Endothelial cell of umbilical vein (primary cell): ENCODE measurements around the gene CORO6. TPM values are rescaled to one million over a fixed set of nuclear protein-coding genes. Genes with fewer than 3 reads are reported as not detected.

ENCODE experiments used
- BruUV-seq: library from RNA; stranded (reverse); fragments of 400-500 nt; replicated peaks from 2 replicates; lab custom pipeline; 2021; lab: Mats Ljungman, UMichigan
- CTCF ChIA-PET: fragments of 300-600, 350-600 bp; sonication (Branson Sonifier 250); formaldehyde crosslinking; loops from one replicate; lab custom pipeline; 2021; ENCODE audit warnings: antibody characterized with exemption, inconsistent platforms; lab: Charles Lee
- POLR2A ChIA-PET: fragments of 300-600, 350-600 bp; sonication (Branson Sonifier 250); formaldehyde crosslinking; loops from one replicate; lab custom pipeline; 2021; ENCODE audit warnings: antibody characterized with exemption, inconsistent platforms; lab: Charles Lee
- DNase-seq: peaks from one replicate; pipeline ENCODE4 v3.0.0-alpha.2; 2011; ENCODE audit warnings: low read depth, low spot score
- FAIRE-seq: peaks from 2 replicates; lab custom pipeline; 2011; peaks lifted over from hg19 to GRCh38; lab: Jason Lieb, UNC
- H2AFZ ChIP-seq: 2 replicates; pipeline ENCODE4 v1.6.0; 2012; ENCODE audit warnings: low read depth, low read length, control low read depth, inconsistent platforms
- H3K27ac ChIP-seq: 2 replicates; pipeline ENCODE4 v1.5.1; 2011; ENCODE audit warnings: low read depth, mild to moderate bottlenecking, control low read depth, low read length, moderate library complexity; ENCODE audit not compliant: insufficient read depth
- H3K27me3 ChIP-seq, 2 experiments: 2 replicates each; pipeline versions ENCODE4 v1.6.0 to v1.6.1; 2011; ENCODE audit warnings: low read length in 2 of 2, mixed read lengths in 1 of 2; ENCODE audit not compliant: control insufficient read depth in 2 of 2, insufficient read depth in 2 of 2
- H3K36me3 ChIP-seq, 2 experiments: 2 replicates in 1 of 2; 3 replicates in 1 of 2; pipeline ENCODE4 v1.5.1; 2011; ENCODE audit warnings: low read length in 2 of 2, mild to moderate bottlenecking in 1 of 2, moderate library complexity in 1 of 2; ENCODE audit not compliant: control insufficient read depth in 2 of 2, insufficient read depth in 2 of 2; ENCODE audit errors: extremely low read depth in 1 of 2
- H3K4me1 ChIP-seq: 3 replicates; pipeline ENCODE4 v1.5.1; 2011; ENCODE audit warnings: mild to moderate bottlenecking, low read length; ENCODE audit not compliant: control insufficient read depth, insufficient read depth; ENCODE audit errors: extremely low read depth
- H3K4me2 ChIP-seq: 2 replicates; pipeline ENCODE4 v1.6.1; 2011; ENCODE audit warnings: low read length, control low read depth, mixed read lengths; ENCODE audit not compliant: insufficient read depth
- H3K4me3 ChIP-seq, 3 experiments: fragments of 200-600 bp in 1 of 3; sonication (generic), shearing (Covaris generic) in 1 of 3; replicated peaks in 1 of 3; 2 replicates each; pipeline ENCODE4 v1.5.1; 2011 to 2016; ENCODE audit warnings: control low read depth in 3 of 3, low read length in 3 of 3, mild to moderate bottlenecking in 2 of 3, inconsistent platforms in 1 of 3, low read depth in 1 of 3, moderate library complexity in 1 of 3; ENCODE audit not compliant: insufficient read depth in 1 of 3
- H3K79me2 ChIP-seq: 2 replicates; pipeline ENCODE4 v1.6.0; 2012; ENCODE audit warnings: low read length, inconsistent platforms; ENCODE audit not compliant: control insufficient read depth, insufficient read depth
- H3K9ac ChIP-seq: replicated peaks from 2 replicates; pipeline ENCODE3; 2011; ENCODE audit warnings: low read length, control low read depth; ENCODE audit not compliant: insufficient read depth; ENCODE audit errors: extremely low read depth
- H3K9me1 ChIP-seq: replicated peaks from 3 replicates; pipeline ENCODE4 v1.6.0; 2011; ENCODE audit warnings: mild to moderate bottlenecking, low read length; ENCODE audit not compliant: control insufficient read depth, insufficient read depth; ENCODE audit errors: extremely low read depth
- H3K9me3 ChIP-seq: replicated peaks from 2 replicates; pipeline ENCODE4 v1.5.1; 2012; ENCODE audit warnings: low read length, inconsistent platforms; ENCODE audit not compliant: control insufficient read depth, insufficient read depth
- H4K20me1 ChIP-seq: replicated peaks from 2 replicates; pipeline ENCODE3; 2011; ENCODE audit warnings: mild to moderate bottlenecking, low read length; ENCODE audit not compliant: control insufficient read depth, insufficient read depth; ENCODE audit errors: extremely low read depth
- CTCF ChIP-seq, 2 donors: IDR thresholded peaks; 1 replicate in 1 of 2; 2 replicates in 1 of 2; pipeline ENCODE4 v1.5.1; 2011; ENCODE audit warnings: low read length in 2 of 2, mild to moderate bottlenecking in 2 of 2, moderate library complexity in 2 of 2, control low read depth in 1 of 2, inconsistent platforms in 1 of 2, low read depth in 1 of 2; ENCODE audit not compliant: insufficient read depth in 1 of 2; ENCODE audit errors: extremely low read depth in 1 of 2
- EZH2 ChIP-seq: IDR thresholded peaks from 2 replicates; pipeline ENCODE4 v1.6.1; 2012; ENCODE audit warnings: borderline replicate concordance, low read depth, mild to moderate bottlenecking, moderate library complexity, low read length, inconsistent platforms; ENCODE audit not compliant: severe bottlenecking
- FOS ChIP-seq: IDR thresholded peaks from 2 replicates; pipeline ENCODE4 v1.6.1; 2011; ENCODE audit warnings: mild to moderate bottlenecking, low read length, moderate library complexity, borderline replicate concordance; ENCODE audit not compliant: insufficient read depth
- GATA2 ChIP-seq: IDR thresholded peaks from 2 replicates; pipeline ENCODE4 v1.7.0; 2011; ENCODE audit warnings: low read depth, mild to moderate bottlenecking, moderate library complexity, mixed read lengths, low read length; ENCODE audit not compliant: insufficient read length, insufficient read depth
- JUN ChIP-seq: IDR thresholded peaks from 2 replicates; pipeline ENCODE4 v1.6.1; 2011; ENCODE audit warnings: borderline replicate concordance, low read depth; ENCODE audit not compliant: insufficient read length, insufficient read depth
- MAX ChIP-seq: IDR thresholded peaks from 2 replicates; pipeline ENCODE4 v1.6.1; 2011; ENCODE audit not compliant: insufficient read depth, insufficient read length
- MYC ChIP-seq: IDR thresholded peaks from one replicate; pipeline ENCODE4 v1.6.1; 2011; ENCODE audit warnings: mild to moderate bottlenecking, low read depth, low read length
- POLR2A ChIP-seq: IDR thresholded peaks from 2 replicates; pipeline ENCODE4 v1.6.1; 2012; ENCODE audit warnings: low read depth, mild to moderate bottlenecking, control low read depth, low read length
- POLR2AphosphoS5 ChIP-seq: IDR thresholded peaks from 2 replicates; pipeline ENCODE4 v1.6.1; 2012; ENCODE audit warnings: low read depth, mild to moderate bottlenecking, control low read depth, low read length, moderate library complexity; ENCODE audit not compliant: insufficient read depth
- dilution Hi-C: fragments of 300-500 bp; cut with MboI; formaldehyde crosslinking; loops from one replicate; pipeline ENCODE4 v1.15.0; 2019; ENCODE audit warnings: low sequenced_read_pairs; ENCODE audit not compliant: extremely low pct_ligation_motif_present
- intact Hi-C: fragments of 100-400 bp; cut with micrococcal nuclease; formaldehyde crosslinking; loops from one replicate; pipeline ENCODE4 v1.10.0; 2022
- polyA plus RNA-seq, 4 experiments: library from polyadenylated mRNA; depleted of rRNA in 3 of 4; stranded (reverse) in 3 of 4; unstranded in 1 of 4; fragments of >200 nt; gene quantifications; 2 replicates each; pipeline versions ENCODE4 v1.2.1 to v1.2.3, GENCODE V29; 2011 to 2012; ENCODE audit warnings: missing spikeins in 1 of 4
- total RNA-seq: library from RNA; stranded (reverse); gene quantifications from 2 replicates; pipeline ENCODE4 v1.2.3, GENCODE V29; 2021

The CORO6 gene
- total and polyA plus RNA-seq, 2 donors (not counting 3 experiments of a cell fraction or from before 2014, with no cell fraction given): 10.7 to 14.7 TPM

GRCh38 chr17:29649359-29649758, 26.6 kb upstream of the CORO6 start:
- H3K27ac ChIP-seq: no peak overlapping the region
- CTCF ChIA-PET: no interaction called here
- H4K20me1 ChIP-seq: no peaks in the 10 kb centered on the region
- no peak overlapping the region for H2AFZ ChIP-seq
- POLR2A ChIA-PET: no interaction called here
- H3K9me3 ChIP-seq: no peaks in the 10 kb centered on the region
- no peak for FAIRE-seq
- peaks cover 4% of the 10 kb centered on the region for H3K4me1 ChIP-seq
- H3K9ac ChIP-seq: no peak overlapping the region
- DNase-seq: no peak
- H3K36me3 ChIP-seq: peaks cover 1 to 7% of the 10 kb centered on the region in 2 experiments
- intact Hi-C loops (no loop called here), dilution Hi-C loops (no loop called here)
- no peaks in the 10 kb centered on the region for H3K9me1 ChIP-seq
- no peak overlapping the region for H3K4me2 ChIP-seq
- H3K27me3 ChIP-seq: no peaks in the 10 kb centered on the region
- no peak overlapping the region for H3K4me3 ChIP-seq
- no peak for TF ChIP-seq FOS
- no TSS peak for BruUV-seq
- H3K79me2 ChIP-seq: no peaks in the 10 kb centered on the region

GRCh38 chr17:29648005-29648404, 25.3 kb upstream of the CORO6 start:
- Histone ChIP-seq H3K27ac (no peak overlapping the region), H3K9me1 (no peaks in the 10 kb centered on the region), H4K20me1 (no peaks in the 10 kb centered on the region), H3K36me3 (peaks cover 1 to 6% of the 10 kb centered on the region in 2 experiments), H3K4me3 (no peak overlapping the region), H3K27me3 (no peaks in the 10 kb centered on the region), H2AFZ (no peak overlapping the region), H3K4me1 (peaks cover 16% of the 10 kb centered on the region), H3K9me3 (no peaks in the 10 kb centered on the region), H3K79me2 (no peaks in the 10 kb centered on the region), H3K4me2 (no peak overlapping the region), H3K9ac (no peak overlapping the region)
- DNase-seq (no peak), FAIRE-seq (no peak)
- intact Hi-C loops (no loop called here), dilution Hi-C loops (no loop called here)
- POLR2A ChIA-PET: no interaction called here
- TF ChIP-seq JUN (no peak), CTCF (IDR thresholded peaks at IDR 0.05; ENCODE audit: extremely low read depth in 1 of 2, insufficient read depth in 1 of 2, low read depth in 1 of 2, low read length in 2 of 2) (no peak), GATA2 (no peak), POLR2A (no peak), MYC (no peak), EZH2 (no peak), FOS (no peak), MAX (no peak), POLR2AphosphoS5 (no peak)
- BruUV-seq: no TSS peak
- CTCF ChIA-PET: no interaction called here
